NCI-H146 treated with DMSO at 0.1 percent for 48 hours (cell line): Measurements from ENCODE around the gene PPFIBP2.

Experiments used
- DNase-seq: peaks from one replicate; lab custom pipeline; 2025; ENCODE audit not compliant: unreplicated experiment; lab: John Stamatoyannopoulos, UW

The PPFIBP2 gene

GRCh38 chr11:7548659-7549274 is 35.0 kb downstream of the PPFIBP2 start:
- DNase-seq = no peak

DNA sequence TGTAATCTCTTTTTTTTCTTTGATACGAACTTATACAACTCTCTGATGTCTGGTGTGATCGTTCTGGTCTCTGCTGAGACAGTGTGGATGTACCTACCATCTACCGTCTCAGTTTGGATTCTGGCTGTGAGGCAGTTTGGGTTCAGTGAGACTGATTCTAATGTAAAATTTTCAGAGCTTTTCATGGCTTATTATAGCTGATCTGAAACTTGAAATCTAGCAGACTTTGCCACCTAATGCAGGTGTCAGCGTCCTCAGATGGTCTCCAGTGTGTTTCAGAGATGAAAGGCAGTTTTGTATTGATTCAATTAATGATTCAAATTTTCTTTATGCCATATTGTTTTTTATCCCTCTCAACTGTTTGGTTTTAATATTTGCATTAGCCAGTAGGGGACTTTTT is 35.9 kb downstream of the PPFIBP2 start:
- no peak for DNase-seq

- DNase-seq = no peak
These were observed 37.8 kb downstream of the PPFIBP2 start for GRCh38 chr11:7551571-7551970.

DNA sequence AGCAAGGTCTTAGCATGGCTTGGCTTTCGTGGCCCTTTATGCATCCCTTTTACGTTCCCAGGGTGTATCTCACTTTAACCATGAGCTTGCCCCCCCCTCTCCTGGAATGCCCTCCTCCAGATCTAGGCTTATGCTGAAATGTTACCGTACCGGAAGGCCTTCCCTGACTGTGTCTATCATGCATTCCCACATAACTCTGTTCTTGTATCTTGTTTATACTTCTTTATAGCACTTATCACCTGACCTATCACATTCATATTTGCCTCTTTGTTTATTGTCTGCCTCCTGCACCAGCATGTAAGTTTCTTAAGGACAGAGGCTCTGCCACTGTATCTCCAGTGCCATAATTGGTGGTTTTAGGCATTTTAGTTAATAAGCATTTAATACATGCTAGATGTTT is 38.9 kb downstream of the PPFIBP2 start:
- no peak for DNase-seq

- DNase-seq = no peak
These were observed 41.4 kb downstream of the PPFIBP2 start for GRCh38 chr11:7555052-7555699.

DNA sequence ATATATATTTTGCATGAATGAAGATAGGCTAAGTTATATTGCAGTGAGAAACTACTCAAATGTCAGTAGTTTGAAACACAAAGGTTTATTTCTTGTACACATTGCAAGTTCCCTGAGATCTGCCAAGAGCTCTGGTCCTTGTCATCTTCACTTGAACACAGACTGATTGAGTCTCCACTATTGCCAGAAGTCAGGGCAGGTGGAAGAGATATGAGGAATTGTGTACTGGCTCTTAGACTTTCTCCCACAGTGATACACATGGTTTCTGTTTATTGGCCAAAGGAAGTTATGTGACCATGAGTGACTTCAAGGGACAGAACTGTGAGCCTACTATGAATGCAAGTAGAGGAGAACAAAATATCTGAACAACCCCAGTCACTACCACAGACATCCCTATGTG is 44.2 kb downstream of the PPFIBP2 start:
- no peak for DNase-seq

DNA sequence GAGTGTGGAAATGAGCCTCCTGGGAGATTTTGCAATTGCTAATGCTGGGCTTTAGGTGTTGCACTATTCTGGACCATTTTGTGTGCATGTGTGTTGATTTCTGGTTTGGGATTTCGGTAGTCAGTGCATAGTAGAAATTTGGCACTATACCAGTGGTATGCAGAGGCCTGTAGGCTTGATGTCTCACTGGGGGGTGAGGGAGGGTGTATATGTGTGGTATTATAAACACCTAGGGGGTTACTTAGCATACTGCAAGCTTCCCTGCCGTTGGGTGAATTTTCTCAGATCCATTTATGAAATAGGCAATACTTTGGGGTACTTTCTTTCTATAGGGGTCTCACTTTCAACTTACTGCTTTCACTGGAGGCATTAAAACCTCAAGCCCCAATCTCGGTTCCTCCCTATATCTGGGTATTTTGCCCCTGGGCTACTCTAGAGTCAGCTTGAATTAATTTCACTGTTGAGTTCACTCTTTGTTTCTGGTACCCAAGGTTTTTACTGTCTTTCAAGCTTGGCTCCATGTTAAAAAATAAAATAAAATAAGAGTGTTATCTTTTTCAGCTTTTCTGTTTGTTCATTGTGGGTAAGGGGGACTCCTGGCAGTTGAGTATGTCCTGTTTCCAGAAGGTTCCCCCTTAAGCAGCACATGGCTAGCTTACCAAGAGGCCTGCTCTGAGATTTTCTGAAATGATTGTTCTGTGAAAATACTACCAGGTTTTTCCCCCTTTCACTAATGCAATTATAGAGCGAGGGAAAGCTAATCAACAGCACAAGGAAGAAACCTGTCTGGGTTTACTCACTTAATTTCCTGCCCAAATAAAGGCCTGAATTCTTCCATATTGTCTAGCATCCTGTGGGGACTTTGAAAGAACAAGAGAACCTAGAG is 45.8 kb downstream of the PPFIBP2 start:
- DNase-seq = no peak

DNA sequence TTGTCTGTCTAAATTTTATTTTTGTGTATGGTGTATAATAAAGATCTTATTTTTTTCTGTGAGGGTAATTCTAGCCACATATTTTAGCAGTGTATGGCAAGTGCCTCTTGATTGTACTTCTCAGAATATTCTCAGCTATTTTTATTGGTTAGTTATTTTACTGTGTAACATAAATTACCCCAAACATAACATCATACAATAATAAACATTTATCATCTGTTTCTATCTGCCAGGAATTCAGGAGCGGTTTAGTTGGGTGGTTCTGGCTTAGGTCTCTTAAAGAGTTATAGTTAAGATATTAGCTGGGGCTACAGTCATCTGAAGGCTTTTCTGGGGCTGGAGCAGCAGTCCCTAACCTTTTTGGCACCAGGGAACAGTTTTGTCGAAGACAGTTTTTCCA is 47.8 kb downstream of the PPFIBP2 start:
- DNase-seq = no peak

GRCh38 chr11:7563281-7563680 is 49.5 kb downstream of the PPFIBP2 start:
- no peak for DNase-seq

DNA sequence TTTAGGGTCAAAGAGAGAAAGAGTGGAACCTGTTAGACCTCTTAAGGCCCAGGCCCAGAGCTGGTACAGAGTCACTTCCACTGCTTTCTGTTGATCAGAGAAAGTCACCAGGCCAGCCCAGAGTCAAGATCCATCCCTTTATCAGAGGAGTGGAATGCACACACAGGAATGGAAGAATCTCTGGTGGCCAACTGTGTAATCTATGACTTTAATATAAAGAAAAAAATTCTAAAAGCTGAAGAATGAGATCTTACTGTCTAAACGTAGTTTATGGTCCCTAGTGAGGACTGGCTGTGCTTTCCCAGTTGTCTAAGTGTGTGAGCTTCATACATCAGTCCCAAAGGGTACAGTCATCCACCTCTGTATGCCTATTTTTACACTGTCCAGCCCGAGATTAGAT is 51.0 kb downstream of the PPFIBP2 start:
- no peak for DNase-seq

DNA sequence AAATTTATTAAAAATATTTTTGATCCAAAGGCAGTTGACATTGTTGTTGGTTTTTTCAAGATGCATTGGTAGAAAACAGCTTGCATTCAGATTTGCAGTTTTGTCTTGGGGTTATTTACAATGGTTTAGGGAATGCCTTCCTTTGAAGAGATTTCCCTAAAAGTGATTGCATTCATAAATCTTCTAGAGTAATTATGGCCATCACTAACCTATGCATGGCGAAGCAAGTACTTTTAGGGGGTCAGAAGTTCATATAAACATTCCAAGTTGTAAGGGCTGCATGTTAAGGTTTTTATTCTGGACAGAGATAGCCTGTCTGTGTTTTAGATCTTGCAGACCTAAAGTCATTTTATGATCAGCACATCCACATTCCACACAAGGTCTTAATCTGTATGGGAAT is 53.5 kb downstream of the PPFIBP2 start:
- no peak for DNase-seq

DNA sequence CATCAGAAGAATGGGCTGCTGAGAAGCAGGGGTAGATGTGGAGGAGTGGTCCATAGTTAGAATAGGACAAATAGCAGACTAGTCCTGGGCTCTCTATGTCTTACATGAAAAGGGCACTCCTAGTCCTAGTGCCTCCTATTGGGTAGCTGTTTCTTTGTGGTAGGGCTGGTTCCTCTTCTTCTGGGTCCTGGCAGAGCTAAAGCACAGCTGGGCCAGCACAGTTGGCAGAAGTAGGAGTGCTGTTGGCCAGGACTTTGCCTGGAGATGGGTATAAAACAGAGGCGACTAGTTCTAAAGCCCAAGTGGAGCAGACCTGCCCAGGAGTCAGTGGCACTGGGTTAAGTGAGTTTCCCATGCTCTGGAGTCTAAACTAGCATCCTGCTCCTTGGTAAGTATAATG is 55.2 kb downstream of the PPFIBP2 start:
- no peak for DNase-seq

GRCh38 chr11:7570241-7570640 is 56.4 kb downstream of the PPFIBP2 start:
- no peak for DNase-seq

DNA sequence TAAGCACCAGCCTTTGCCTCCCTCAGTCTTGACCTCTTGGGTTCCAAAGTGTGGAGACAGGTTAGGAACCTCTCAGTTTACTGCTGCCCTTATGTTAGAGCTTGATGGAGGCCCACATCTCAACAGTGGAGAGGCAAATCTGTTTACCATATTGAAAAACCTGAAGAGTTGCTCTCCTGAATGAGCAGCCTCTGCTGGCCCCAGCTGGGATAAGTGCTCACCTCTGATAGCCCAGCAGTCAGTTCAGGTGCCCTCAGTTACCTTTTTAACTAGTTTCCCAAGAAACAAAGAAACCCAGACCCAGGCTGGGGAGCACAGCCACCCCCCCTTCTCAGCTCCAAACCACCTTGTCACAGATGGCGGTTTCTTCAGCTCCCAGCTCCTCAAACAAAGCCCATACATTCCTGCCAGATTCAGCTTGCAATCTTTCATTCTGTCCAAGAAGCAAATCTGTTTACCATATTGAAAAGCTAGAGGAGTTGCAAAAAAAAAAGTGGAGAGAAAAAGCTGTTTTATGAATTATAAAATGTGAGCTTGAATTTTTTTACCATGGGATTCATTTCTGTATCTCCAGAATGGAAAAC is 57.2 kb downstream of the PPFIBP2 start:
- DNase-seq = no peak

DNA sequence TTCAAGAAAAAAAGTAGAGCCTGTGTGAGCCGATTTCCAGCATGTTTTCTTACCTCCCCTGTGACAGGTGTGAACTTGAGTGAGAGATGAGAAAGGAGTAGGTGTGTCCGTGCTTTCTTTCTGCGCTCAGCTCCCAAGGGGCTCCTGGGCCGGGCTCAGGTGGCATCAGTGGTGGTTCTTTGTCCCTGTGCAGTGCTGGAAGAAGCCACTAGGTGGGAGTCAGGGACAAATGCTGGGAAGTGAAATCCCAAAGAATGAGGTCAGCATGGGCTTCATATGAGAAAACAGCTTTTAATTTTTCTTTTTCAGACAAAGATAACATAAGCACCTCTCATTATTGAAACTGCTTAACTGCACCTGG is 57.8 kb downstream of the PPFIBP2 start:
- peak; percentile 17 for DNase-seq

DNA sequence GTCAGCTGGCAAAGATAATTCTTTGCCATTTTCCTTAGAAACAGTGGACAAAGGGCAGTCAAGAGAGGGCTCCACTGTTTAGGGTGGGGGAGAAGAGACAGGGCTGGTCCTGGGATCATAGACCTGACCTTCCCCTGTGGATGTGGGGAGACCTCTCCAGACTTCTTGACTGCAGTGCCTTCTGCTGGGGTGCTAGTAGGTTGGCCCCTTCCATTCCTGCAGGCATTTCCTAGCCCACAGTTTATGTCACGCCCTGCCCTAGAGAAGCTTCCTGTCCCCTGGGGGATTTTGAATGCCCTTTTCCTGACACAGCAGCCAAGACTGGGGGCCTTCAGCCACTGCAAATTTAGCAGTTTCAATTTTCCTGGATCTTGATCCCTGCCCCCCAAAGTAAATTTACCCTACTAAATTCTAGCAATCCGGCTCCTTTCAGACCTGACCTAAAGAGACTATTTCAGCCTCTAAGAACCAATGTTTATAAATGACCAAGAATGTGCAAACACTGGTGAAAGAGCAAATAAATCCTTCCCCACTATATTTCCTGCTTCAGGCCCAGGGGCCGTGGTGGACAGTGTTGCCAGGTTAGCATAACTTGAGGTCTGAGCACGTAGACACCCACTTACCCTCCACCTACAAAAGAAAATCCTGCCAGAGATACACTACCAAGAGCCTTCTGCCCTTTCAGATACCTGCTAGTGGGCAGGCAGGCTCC is 58.4 kb downstream of the PPFIBP2 start:
- DNase-seq = no peak

- DNase-seq = no peak
These were observed 59.4 kb downstream of the PPFIBP2 start for GRCh38 chr11:7573193-7573557.

DNA sequence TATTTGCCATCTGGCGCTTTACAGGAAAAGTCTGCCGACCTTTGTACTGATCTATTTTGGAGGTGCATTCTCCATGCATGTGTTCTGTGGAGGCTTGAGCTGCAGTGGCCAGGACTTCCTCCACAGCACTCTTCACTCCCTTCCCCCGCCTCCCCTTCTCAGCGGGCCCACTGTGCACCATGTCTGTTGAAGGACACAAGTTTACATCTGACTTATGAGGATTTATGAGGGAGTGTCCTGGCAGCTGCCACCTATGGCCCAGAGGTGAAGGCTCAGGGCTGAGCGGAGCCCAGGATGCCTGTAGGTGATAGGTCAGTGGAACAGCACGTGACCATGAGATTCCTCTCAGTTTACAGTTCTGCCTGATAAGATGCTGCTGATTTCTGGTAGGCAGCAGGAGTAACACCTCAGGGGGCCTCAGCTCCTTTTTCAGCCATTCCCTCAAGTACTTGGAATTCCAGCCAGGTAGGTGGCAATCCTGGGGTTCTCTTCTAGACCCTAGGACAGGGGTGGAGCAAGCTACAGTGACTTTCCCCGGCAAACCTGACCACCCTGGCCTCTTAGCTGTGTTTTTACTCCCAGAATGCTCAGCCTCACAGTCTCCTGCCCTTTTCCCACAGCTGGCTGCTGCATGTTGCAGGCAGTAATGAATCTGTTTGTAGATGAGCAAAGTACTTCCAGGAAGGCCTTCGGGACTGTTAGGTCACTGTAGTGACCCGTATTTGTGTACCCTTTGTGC is 59.9 kb downstream of the PPFIBP2 start:
- no peak for DNase-seq

DNA sequence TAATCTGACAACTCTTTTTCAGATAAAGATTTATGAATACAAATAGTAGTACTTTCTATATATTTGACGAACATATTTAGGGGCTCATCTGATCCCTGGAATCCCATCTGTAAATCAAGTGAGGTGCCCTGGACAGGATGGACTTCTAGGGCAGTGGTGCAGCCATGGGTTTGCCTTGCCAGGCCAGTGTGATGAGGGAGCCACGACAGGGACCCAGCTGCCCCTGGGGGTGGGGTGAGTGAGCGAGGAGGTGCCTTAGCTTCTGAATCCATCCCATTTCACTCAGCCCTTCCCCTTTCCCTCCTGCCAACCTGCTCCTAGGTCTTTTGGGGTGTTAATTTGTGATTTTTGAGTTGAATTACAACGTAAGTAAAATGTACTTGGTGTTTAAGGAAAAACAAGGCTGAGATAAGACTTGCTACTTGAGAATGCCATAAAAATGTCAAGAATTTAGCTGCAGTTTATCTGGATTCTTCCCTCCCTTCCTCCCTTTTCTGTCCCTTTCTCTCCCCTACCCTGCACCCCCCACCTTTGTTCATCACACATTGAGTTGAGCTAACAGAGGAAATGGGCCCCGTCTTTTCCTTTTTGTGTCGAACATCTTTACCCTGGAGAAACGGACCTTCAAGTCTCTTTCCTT is 60.8 kb downstream of the PPFIBP2 start:
- no peak for DNase-seq
